Transverse colon (tissue), 4 donors: ENCODE measurements around the gene ALDH9A1. TPM values are rescaled to one million over a fixed set of nuclear protein-coding genes. Genes with fewer than 3 reads are reported as not detected.
"Not testable (repeated sequence)": the region's sequence is repeated elsewhere in the genome, so short reads cannot be mapped to it uniquely, and the experiment has no call there.

Experiments
- DNase-seq: peaks from one replicate; pipeline ENCODE4 v3.0.0-alpha.2; 2019
- H3K27ac ChIP-seq, 4 donors: fragments of 200-600 bp; sonication (generic); 2 replicates each; pipeline ENCODE4 v1.5.1; 2016 to 2018; ENCODE audit warnings: inconsistent platforms in 4 of 4
- H3K27me3 ChIP-seq: fragments of 200-600 bp; sonication (generic); 2 replicates; pipeline ENCODE4 v1.5.1; 2017; ENCODE audit warnings: inconsistent platforms
- H3K36me3 ChIP-seq, 4 donors: fragments of 200-600 bp; sonication (generic); 2 replicates each; pipeline ENCODE4 v1.5.1; 2017 to 2019; ENCODE audit warnings: inconsistent platforms in 4 of 4
- H3K4me1 ChIP-seq, 4 donors: fragments of 200-600 bp; sonication (generic); 2 replicates each; pipeline ENCODE4 v1.5.1; 2017 to 2020; ENCODE audit warnings: inconsistent platforms in 4 of 4
- H3K4me3 ChIP-seq, 4 donors: fragments of 200-600 bp; sonication (generic); 1 replicate in 1 of 4; 2 replicates in 3 of 4; pipeline versions ENCODE4 v1.5.1 to v1.6.1; 2017 to 2019; ENCODE audit warnings: inconsistent platforms in 4 of 4
- H3K9me3 ChIP-seq, 2 donors: fragments of 200-600 bp; sonication (generic); 2 replicates each; pipeline ENCODE4 v1.5.1; 2017 to 2019; ENCODE audit warnings: inconsistent platforms in 2 of 2
- CTCF ChIP-seq, 5 experiments: fragments of 200-600 bp in 3 of 5; fragments of 450-650 bp in 2 of 5; sonication (generic) in 3 of 5; IDR thresholded peaks; 1 replicate in 2 of 5; 2 replicates in 3 of 5; pipeline ENCODE4 v1.5.1; 2016 to 2017; ENCODE audit warnings: antibody characterized with exemption in 5 of 5, inconsistent platforms in 3 of 5, mild to moderate bottlenecking in 2 of 5, moderate library complexity in 1 of 5
- EP300 ChIP-seq: sonication (generic); formaldehyde crosslinking; IDR thresholded peaks from one replicate; pipeline ENCODE4 v1.6.1; 2017; ENCODE audit warnings: antibody characterized with exemption, low read depth
- POLR2A ChIP-seq: fragments of 450-650 bp; IDR thresholded peaks from one replicate; pipeline ENCODE4 v1.6.1; 2016; ENCODE audit warnings: antibody characterized with exemption, mild to moderate bottlenecking, moderate library complexity
- POLR2AphosphoS5 ChIP-seq, 3 donors: sonication (generic); formaldehyde crosslinking; IDR thresholded peaks; one replicate each; pipeline ENCODE4 v1.6.1; 2016; ENCODE audit warnings: antibody characterized with exemption in 3 of 3
- WGBS, 2 donors: methylation state at CpG; one replicate each; pipeline ENCODE4 v1.1.5; 2018; ENCODE audit warnings: low coverage in 1 of 2; 5-methylcytosine and 5-hydroxymethylcytosine counted together
- in situ Hi-C, 4 donors: fragments of 200-750 bp; cut with MboI; loops; one replicate each; pipeline versions ENCODE4 v1.15.0 to v1.15.1; 2017; ENCODE audit warnings: low sequenced_read_pairs in 3 of 4, low pct_ligation_motif_present in 1 of 4, low pct_unique_long_range_greater_than_20kb in 1 of 4
- intact Hi-C: fragments of 100-400 bp; cut with DNase I; formaldehyde crosslinking; loops from one replicate; pipeline ENCODE4 v1.15.1; 2023; ENCODE audit warnings: low total_unique reads
- total RNA-seq, 4 donors: library from RNA; depleted of rRNA; stranded (reverse); fragments of >200 nt; gene quantifications; one replicate each; pipeline ENCODE4 v1.1.0, GENCODE V29; 2016

ALDH9A1 gene
- total RNA-seq, 4 donors from 2014 or later, result 15.3 to 103 (median 59.5) TPM

GRCh38 chr1:165662186-165662585 is 36.2 kb downstream of the ALDH9A1 start:
- Histone ChIP-seq H3K36me3 (peaks cover 0 to 25% (median 5%) of the 10 kb centered on the region in 4 donors), H3K9me3 (no peaks in the 10 kb centered on the region), H3K4me1 (no peaks in the 10 kb centered on the region), H3K27ac (no peak overlapping the region), H3K27me3 (no peaks in the 10 kb centered on the region), H3K4me3 (no peak overlapping the region)
- in situ Hi-C loops (no loop called here), intact Hi-C loops (no loop called here)
- no peak for DNase-seq
- no peak for TF ChIP-seq POLR2A
- TF ChIP-seq EP300, result no peak
- TF ChIP-seq POLR2AphosphoS5 (IDR thresholded peaks at IDR 0.05), result no peak
- no peak for TF ChIP-seq CTCF (IDR thresholded peaks at IDR 0.05)
- 87 to 91% methylated on average over 3 of the region's 3 CpGs for WGBS, 2 donors

- Histone ChIP-seq H3K27me3 (no peaks in the 10 kb centered on the region), H3K27ac (no peak overlapping the region), H3K4me1 (no peaks in the 10 kb centered on the region), H3K4me3 (no peak overlapping the region), H3K36me3 (peaks cover 0 to 21% (median 5%) of the 10 kb centered on the region in 4 donors), H3K9me3 (no peaks in the 10 kb centered on the region)
- in situ Hi-C loops (no loop called here), intact Hi-C loops (no loop called here)
- no peak for TF ChIP-seq CTCF (IDR thresholded peaks at IDR 0.05)
- no peak for TF ChIP-seq POLR2AphosphoS5 (IDR thresholded peaks at IDR 0.05)
- TF ChIP-seq EP300, result no peak
- no peak for TF ChIP-seq POLR2A
- WGBS, 2 donors, result 94 to 100% methylated on average over 2 of the region's 2 CpGs
- no peak for DNase-seq
Observed at GRCh38 chr1:165661703-165662102, 36.7 kb downstream of the ALDH9A1 start.

DNA sequence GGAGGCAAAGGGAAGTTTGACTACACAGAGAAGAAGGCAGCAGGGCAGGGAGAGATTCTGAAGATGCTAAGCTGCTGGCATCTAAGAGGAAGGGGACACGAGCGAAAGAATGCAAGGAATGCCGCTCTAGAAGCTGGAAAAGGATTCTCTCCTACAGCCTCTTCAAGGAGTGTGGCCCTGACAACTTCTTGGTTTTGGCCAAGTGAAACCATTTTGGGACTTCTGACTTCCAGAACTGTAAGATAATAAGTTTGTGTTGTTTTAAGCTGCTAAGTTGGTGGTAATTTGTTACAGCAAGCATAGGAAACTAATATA is 38.8 kb downstream of the ALDH9A1 start:
- DNase-seq, result no peak
- Histone ChIP-seq H3K27ac (no peak overlapping the region), H3K4me3 (no peak overlapping the region), H3K4me1 (no peaks in the 10 kb centered on the region), H3K36me3 (peaks cover 0 to 32% (median 16%) of the 10 kb centered on the region in 4 donors), H3K27me3 (no peaks in the 10 kb centered on the region), H3K9me3 (no peaks in the 10 kb centered on the region)
- in situ Hi-C loops, result no loop called here
- intact Hi-C loops, result no loop called here
- WGBS, 2 donors, result 51 to 78% methylated on average over 3 of the region's 3 CpGs
- TF ChIP-seq POLR2AphosphoS5 (IDR thresholded peaks at IDR 0.05) (no peak), POLR2A (no peak), EP300 (no peak), CTCF (IDR thresholded peaks at IDR 0.05) (no peak)

DNA sequence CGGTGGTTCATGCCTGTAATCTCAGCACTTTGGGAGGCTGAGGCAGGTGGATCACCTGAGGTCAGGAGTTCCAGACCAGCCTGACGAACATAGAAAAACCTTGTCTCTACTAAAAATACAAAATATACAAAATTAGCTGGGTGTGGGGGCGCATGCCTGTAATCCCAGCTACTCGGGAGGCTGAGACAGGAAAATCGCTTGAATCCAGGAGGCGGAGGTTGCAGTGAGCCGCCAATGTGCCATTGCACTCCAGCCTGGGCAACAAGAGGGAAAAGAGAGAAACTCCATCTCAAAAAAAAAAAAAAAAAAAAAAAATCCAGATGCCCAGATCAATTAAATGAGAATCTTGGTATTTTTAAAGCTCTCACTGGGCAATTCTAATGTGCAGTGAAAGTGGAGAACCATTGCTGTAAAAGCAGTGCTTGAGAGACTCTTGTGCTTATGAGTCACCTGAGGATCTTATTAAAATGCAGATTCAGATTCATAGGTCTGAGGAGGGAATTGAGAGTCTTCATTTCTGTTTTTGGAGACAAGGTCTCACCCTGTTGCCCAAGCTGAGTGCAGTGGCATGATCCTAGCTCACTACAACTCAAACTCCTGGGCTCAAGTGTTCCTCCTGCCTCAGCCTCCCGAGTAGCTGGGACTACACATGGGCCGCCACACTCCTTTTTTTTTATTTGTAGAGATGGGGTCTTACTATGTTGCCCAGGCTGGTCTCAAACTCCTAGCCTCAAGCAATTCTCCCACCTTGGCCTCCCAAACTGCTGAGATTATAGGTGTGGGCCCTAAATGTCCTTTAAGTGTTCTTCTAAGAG is 39.4 kb downstream of the ALDH9A1 start:
- DNase-seq, H3K9me3 ChIP-seq, H3K4me3 ChIP-seq, H3K27me3 ChIP-seq, H3K27ac ChIP-seq, in situ Hi-C loops, H3K4me1 ChIP-seq, intact Hi-C loops: not testable (repeated sequence)
- 97 to 100% methylated on average over 1 to 9 of the region's 9 CpGs for WGBS, 2 donors
- H3K36me3 ChIP-seq, result peaks cover 0 to 37% (median 16%) of the 10 kb centered on the region in 4 donors
